Measurements from ENCODE around the gene PATE4.

DNA sequence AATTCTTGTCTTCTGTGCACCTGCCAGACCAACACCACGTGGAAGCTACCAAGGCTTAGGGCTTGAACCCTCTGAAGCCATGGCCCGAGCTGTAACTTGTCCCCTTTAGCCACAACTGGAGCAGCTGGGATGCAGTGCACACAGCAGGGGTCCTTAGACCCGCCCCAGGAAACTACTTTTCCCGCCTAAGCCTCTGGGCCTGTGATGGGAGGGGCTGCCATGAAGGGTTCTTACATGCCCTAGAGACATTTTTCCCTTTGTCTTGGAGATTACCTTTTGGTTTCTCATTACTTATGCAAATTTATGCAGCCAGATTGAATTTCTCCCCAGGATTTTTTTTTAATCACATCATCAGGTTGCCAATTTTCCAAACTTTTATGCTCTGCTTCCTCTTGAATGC is 35.5 kb upstream of the PATE4 start:
- TF ChIP-seq, protein P1, sequence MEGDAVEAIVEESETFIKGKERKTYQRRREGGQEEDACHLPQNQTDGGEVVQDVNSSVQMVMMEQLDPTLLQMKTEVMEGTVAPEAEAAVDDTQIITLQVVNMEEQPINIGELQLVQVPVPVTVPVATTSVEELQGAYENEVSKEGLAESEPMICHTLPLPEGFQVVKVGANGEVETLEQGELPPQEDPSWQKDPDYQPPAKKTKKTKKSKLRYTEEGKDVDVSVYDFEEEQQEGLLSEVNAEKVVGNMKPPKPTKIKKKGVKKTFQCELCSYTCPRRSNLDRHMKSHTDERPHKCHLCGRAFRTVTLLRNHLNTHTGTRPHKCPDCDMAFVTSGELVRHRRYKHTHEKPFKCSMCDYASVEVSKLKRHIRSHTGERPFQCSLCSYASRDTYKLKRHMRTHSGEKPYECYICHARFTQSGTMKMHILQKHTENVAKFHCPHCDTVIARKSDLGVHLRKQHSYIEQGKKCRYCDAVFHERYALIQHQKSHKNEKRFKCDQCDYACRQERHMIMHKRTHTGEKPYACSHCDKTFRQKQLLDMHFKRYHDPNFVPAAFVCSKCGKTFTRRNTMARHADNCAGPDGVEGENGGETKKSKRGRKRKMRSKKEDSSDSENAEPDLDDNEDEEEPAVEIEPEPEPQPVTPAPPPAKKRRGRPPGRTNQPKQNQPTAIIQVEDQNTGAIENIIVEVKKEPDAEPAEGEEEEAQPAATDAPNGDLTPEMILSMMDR (IDR thresholded peaks at IDR 0.05; ENCODE audit: low read depth, low read length), result no peak
- TF ChIP-seq MYC (IDR thresholded peaks at IDR 0.05; ENCODE audit: low read depth, low read length) (no peak), POLR2A (IDR thresholded peaks at IDR 0.05; ENCODE audit: extremely low read depth, insufficient read length) (no peak)
- TF ChIP-seq, protein P2, sequence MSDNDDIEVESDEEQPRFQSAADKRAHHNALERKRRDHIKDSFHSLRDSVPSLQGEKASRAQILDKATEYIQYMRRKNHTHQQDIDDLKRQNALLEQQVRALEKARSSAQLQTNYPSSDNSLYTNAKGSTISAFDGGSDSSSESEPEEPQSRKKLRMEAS (IDR thresholded peaks at IDR 0.05; ENCODE audit: low read depth, low read length), result no peak
